ENCODE results near the gene LSAMP.

GRCh38 chr3:116118475-116119169 lies 326.7 kb downstream of the LSAMP start:
- TF ChIP-seq POLR2A (IDR thresholded peaks at IDR 0.05; ENCODE audit: low read depth, low read length) (no peak), POLR2AphosphoS5 (IDR thresholded peaks at IDR 0.05; ENCODE audit: low read depth, low read length) (no peak), TAF1 (IDR thresholded peaks at IDR 0.05; ENCODE audit: low read depth, low read length) (no peak), SPI1 (IDR thresholded peaks at IDR 0.05; ENCODE audit: low read depth, low read length) (no peak)

Data from GM12891 (cell line).